K562 (cell line): ENCODE measurements around the gene C15orf62. TPM values are rescaled to one million over a fixed set of nuclear protein-coding genes. Genes with fewer than 3 reads are reported as not detected.

Source experiments
- ATAC-seq: fragments of 200-7000 bp; cut with Tn5 transposase; 3 replicates; pipeline ENCODE4 v1.9.1; 2020; ENCODE audit warnings: moderate library complexity
- BruUV-seq: library from RNA; stranded (reverse); fragments of 400-500 nt; replicated peaks from 2 replicates; lab custom pipeline; 2021; lab: Mats Ljungman, UMichigan
- CTCF ChIA-PET: fragments of 300-600 bp; formaldehyde crosslinking; extraction: SDS; loops from one replicate; lab custom pipeline; 2021; ENCODE audit warnings: low intra/inter-chr PET ratio; lab: Yijun Ruan, JAX
- POLR2A ChIA-PET: fragments of 300-600, 350-650 bp; sonication (Branson Sonifier 250); formaldehyde crosslinking; extraction: SDS; loops from one replicate; lab custom pipeline; 2021; ENCODE audit warnings: antibody characterized with exemption, inconsistent platforms; lab: Yijun Ruan, JAX
- DNase-seq, 4 experiments: peaks; one replicate each; pipeline versions ENCODE4 v3.0.0 to v3.0.0-alpha.2; 2011 to 2018; ENCODE audit warnings: low spot score in 3 of 4, mixed read lengths in 3 of 4; ENCODE audit errors: extremely low read depth in 1 of 4
- FAIRE-seq: peaks from 2 replicates; lab custom pipeline; 2011; peaks lifted over from hg19 to GRCh38; lab: Jason Lieb, UNC
- H2AFZ ChIP-seq: 2 replicates; pipeline ENCODE4 v1.6.0; 2011; ENCODE audit warnings: low read depth, low read length, control low read depth, inconsistent platforms
- H3K27ac ChIP-seq: fragments of 200-600 bp; 3 replicates; pipeline ENCODE4 v1.8.0; 2011; ENCODE audit warnings: low read depth, mild to moderate bottlenecking, control low read depth, inconsistent platforms, low read length, moderate library complexity, mixed read lengths; ENCODE audit errors: extremely low read depth
- H3K27me3 ChIP-seq, 2 experiments: fragments of 300-600 bp in 1 of 2; 2 replicates in 1 of 2; 3 replicates in 1 of 2; pipeline versions ENCODE4 v1.6.0 to v1.8.0; 2011; ENCODE audit warnings: inconsistent platforms in 2 of 2, low read length in 2 of 2, mild to moderate bottlenecking in 1 of 2, mixed read lengths in 1 of 2, moderate library complexity in 1 of 2; ENCODE audit not compliant: control insufficient read depth in 2 of 2, insufficient read depth in 2 of 2
- H3K36me3 ChIP-seq: fragments of 300-600 bp; 3 replicates; pipeline ENCODE4 v1.8.0; 2011; ENCODE audit warnings: mild to moderate bottlenecking, low read length, inconsistent platforms; ENCODE audit not compliant: control insufficient read depth, insufficient read depth
- H3K4me1 ChIP-seq, 2 experiments: fragments of 200-600 bp in 1 of 2; replicated peaks in 1 of 2; 2 replicates in 1 of 2; 3 replicates in 1 of 2; pipeline versions ENCODE4 v1.5.1 to v1.8.0; 2011; ENCODE audit warnings: inconsistent platforms in 2 of 2, low read length in 2 of 2, mild to moderate bottlenecking in 1 of 2, mixed read lengths in 1 of 2, moderate library complexity in 1 of 2; ENCODE audit not compliant: control insufficient read depth in 2 of 2, insufficient read depth in 2 of 2
- H3K4me2 ChIP-seq: 2 replicates; pipeline ENCODE4 v1.6.1; 2011; ENCODE audit warnings: low read length, control low read depth, inconsistent platforms, mixed read lengths; ENCODE audit not compliant: insufficient read depth
- H3K4me3 ChIP-seq: fragments of 200-600 bp; sonication (generic), shearing (Covaris generic); 2 replicates; pipeline ENCODE4 v1.5.1; 2016; ENCODE audit warnings: control low read depth, inconsistent platforms
- H3K79me2 ChIP-seq: fragments of 200-600 bp; 3 replicates; pipeline ENCODE4 v1.8.0; 2011; ENCODE audit warnings: low read length, inconsistent platforms; ENCODE audit not compliant: control insufficient read depth, insufficient read depth
- H3K9ac ChIP-seq, 2 experiments: 2 replicates each; pipeline versions ENCODE4 v1.6.0 to v1.6.1; 2011; ENCODE audit warnings: low read depth in 2 of 2, low read length in 2 of 2, control low read depth in 1 of 2, inconsistent platforms in 1 of 2, mild to moderate bottlenecking in 1 of 2, mixed read lengths in 1 of 2; ENCODE audit not compliant: insufficient read depth in 1 of 2
- H3K9me1 ChIP-seq: one replicate; pipeline ENCODE4 v1.6.0; 2011; ENCODE audit warnings: inconsistent platforms, mild to moderate bottlenecking, low read length, moderate library complexity; ENCODE audit not compliant: control insufficient read depth, insufficient read depth
- H3K9me3 ChIP-seq: replicated peaks from 2 replicates; pipeline ENCODE4 v1.5.1; 2011; ENCODE audit warnings: low read depth, low read length, inconsistent platforms; ENCODE audit not compliant: control insufficient read depth, insufficient read depth
- H4K20me1 ChIP-seq: replicated peaks from 2 replicates; pipeline ENCODE4 v1.6.1; 2011; ENCODE audit warnings: low read length, inconsistent platforms, mixed read lengths; ENCODE audit not compliant: control insufficient read depth, insufficient read depth
- CCAR2 ChIP-seq: fragments of 200-400 bp; formaldehyde crosslinking; IDR thresholded peaks from 2 replicates; pipeline ENCODE4 v1.6.1; 2017; ENCODE audit warnings: mild to moderate bottlenecking, low read depth, low read length
- E2F8 ChIP-seq: fragments of 450-650 bp; IDR thresholded peaks from 2 replicates; pipeline ENCODE4 v1.7.1; 2018; ENCODE audit warnings: mild to moderate bottlenecking, low read depth; ENCODE audit not compliant: partially characterized antibody
- HMGN3 ChIP-seq: IDR thresholded peaks from 2 replicates; pipeline ENCODE4 v1.6.1; 2011; ENCODE audit warnings: borderline replicate concordance, low read depth, mild to moderate bottlenecking, mixed read lengths, low read length; ENCODE audit not compliant: insufficient read length; ENCODE audit errors: extremely low read depth
- HNRNPK ChIP-seq: fragments of 200-400 bp; formaldehyde crosslinking; IDR thresholded peaks from one replicate; pipeline ENCODE4 v1.6.1; 2018; ENCODE audit warnings: mild to moderate bottlenecking, low read depth, low read length; ENCODE audit not compliant: poor library complexity, severe bottlenecking
- IRF1 ChIP-seq: sonication (generic); formaldehyde crosslinking; IDR thresholded peaks from 2 replicates; pipeline ENCODE4 v1.8.0; 2022; ENCODE audit warnings: missing genetic modification reagents, mild to moderate bottlenecking, borderline replicate concordance
- NEUROD1 ChIP-seq: fragments of 150-350 bp; IDR thresholded peaks from 2 replicates; pipeline ENCODE4 v1.6.1; 2014; ENCODE audit warnings: borderline replicate concordance, low read length, low read depth; ENCODE audit not compliant: partially characterized antibody
- OTX1 ChIP-seq: fragments of 450-650 bp; formaldehyde crosslinking; IDR thresholded peaks from 2 replicates; pipeline ENCODE4 v1.4.0; 2022; ENCODE audit warnings: mild to moderate bottlenecking
- SRF ChIP-seq, 2 experiments: fragments of 250-450, 450-650 bp in 1 of 2; sonication (Bioruptor Pico) in 1 of 2; sonication (generic) in 1 of 2; formaldehyde crosslinking; IDR thresholded peaks; 2 replicates each; pipeline versions ENCODE4 v1.5.0 to v1.5.1; 2020 to 2022; ENCODE audit warnings: mild to moderate bottlenecking in 1 of 2, missing genetic modification reagents in 1 of 2
- SRSF7 ChIP-seq: fragments of 200-400 bp; formaldehyde crosslinking; optimal IDR thresholded peaks from 2 replicates; pipeline ENCODE3; 2017; ENCODE audit warnings: mild to moderate bottlenecking, low read depth, low read length
- SRSF9 ChIP-seq: fragments of 200-400 bp; formaldehyde crosslinking; IDR thresholded peaks from 2 replicates; pipeline ENCODE4 v1.6.1; 2017; ENCODE audit warnings: low read depth, low read length, borderline replicate concordance
- STAG1 ChIP-seq: sonication (generic); formaldehyde crosslinking; IDR thresholded peaks from 2 replicates; pipeline ENCODE4 v1.5.0; 2020; ENCODE audit warnings: missing genetic modification reagents, borderline replicate concordance
- TEAD1 ChIP-seq, 2 experiments: fragments of 450-650 bp in 1 of 2; sonication (generic) in 1 of 2; formaldehyde crosslinking; IDR thresholded peaks; 2 replicates each; pipeline versions ENCODE4 v1.4.0 to v1.8.0; 2020 to 2022; ENCODE audit warnings: mild to moderate bottlenecking in 2 of 2, missing genetic modification reagents in 1 of 2
- ZNF398 ChIP-seq: fragments of 250-450 bp; sonication (Bioruptor Pico); IDR thresholded peaks from 2 replicates; pipeline ENCODE4 v1.8.0; 2021; ENCODE audit warnings: moderate library complexity, mild to moderate bottlenecking, inconsistent platforms
- ZNF41 ChIP-seq: fragments of 250-450 bp; sonication (Bioruptor Pico); conservative IDR thresholded peaks from 2 replicates; pipeline ENCODE4 v1.4.0; 2020; ENCODE audit warnings: mild to moderate bottlenecking
- ZNF444 ChIP-seq: fragments of 250-450 bp; sonication (Bioruptor Pico); IDR thresholded peaks from 2 replicates; pipeline ENCODE4 v1.4.0; 2020; ENCODE audit warnings: mild to moderate bottlenecking, moderate library complexity
- WGBS: fragments of 100-300 bp; shearing (Covaris generic); methylation state at CpG from one replicate; pipeline ENCODE4 v1.1.6; 2016; ENCODE audit warnings: low coverage, mixed read lengths; ENCODE audit not compliant: insufficient coverage; ENCODE audit errors: missing lambda C conversion rate; 5-methylcytosine and 5-hydroxymethylcytosine counted together
- in situ Hi-C: fragments of 300-500 bp; cut with MboI; formaldehyde crosslinking; loops from 4 replicates; pipeline ENCODE4 v1.15.0; 2018; ENCODE audit warnings: inconsistent platforms, mixed read lengths
- intact Hi-C: fragments of 100-400 bp; cut with micrococcal nuclease; formaldehyde crosslinking; loops from 2 replicates; pipeline ENCODE4 v1.14.2; 2022
- polyA plus RNA-seq, 8 experiments: library from polyadenylated mRNA; depleted of rRNA in 4 of 8; stranded (reverse) in 5 of 8; unstranded in 3 of 8; fragments of >200 nt; fragmentation: Nextera tagmentation in 2 of 8; fragmentation: Illumina TruSeq in 1 of 8; extraction: Ambion mirVana in 2 of 8; extraction: Trizol in 1 of 8; gene quantifications; 2 replicates each; pipeline versions ENCODE4 v1.2.1 to v1.2.3, GENCODE V29; 2011 to 2014; ENCODE audit warnings: inconsistent platforms in 1 of 8, missing spikeins in 1 of 8
- total RNA-seq, 7 experiments: library from RNA; depleted of rRNA in 6 of 7; stranded (reverse); fragments of >200 nt in 6 of 7; fragmentation: Illumina TruSeq in 2 of 7; extraction: Trizol in 2 of 7; gene quantifications; 2 replicates each; pipeline versions ENCODE4 v1.2.1 to v1.2.3, GENCODE V29; 2011 to 2021; ENCODE audit warnings: low replicate concordance in 1 of 7

C15orf62 gene
- total and polyA plus RNA-seq, 9 of the 15 experiments (the other 6 are each of a cell fraction or from before 2014, with no cell fraction given), result 0.01 to 0.76 (median 0.30) TPM; not detected in 1

- no peak for TF ChIP-seq HNRNPK
- TF ChIP-seq IRF1 (CRISPR knock-in tag), result no peak
Measured at GRCh38 chr15:40722934-40723333, 46.8 kb upstream of the C15orf62 start (continued).

GRCh38 chr15:40723919-40724318 lies 45.9 kb upstream of the C15orf62 start:
- no peak for ATAC-seq
- ChIA-PET CTCF (no interaction called here), POLR2A (interaction anchor here (0.7 to 0.9 kb wide), 2 partner anchors 21 to 159 kb away, joined by 3 to 4 read pairs; partner anchors contain the start of gene CCDC32)
- no peak for DNase-seq
- Histone ChIP-seq H3K36me3 (peaks cover 68% of the 10 kb centered on the region), H3K9me1 (no peaks in the 10 kb centered on the region), H3K27ac (no peak overlapping the region), H3K4me1 (0 out of 5 replicates have a peak, but pooled peaks cover 0 to 4% of the 10 kb centered on the region in 2 experiments), H3K9me3 (no peaks in the 10 kb centered on the region), H3K9ac (no peak overlapping the region), H3K27me3 (no peaks in the 10 kb centered on the region), H3K79me2 (no peaks in the 10 kb centered on the region), H3K4me2 (no peak overlapping the region), H2AFZ (no peak overlapping the region), H4K20me1 (no peaks in the 10 kb centered on the region), H3K4me3 (no peak overlapping the region)
- FAIRE-seq, result no peak
- 61% methylated on average over 2 of the region's 2 CpGs for WGBS
- in situ Hi-C loops, result no loop called here
- intact Hi-C loops, result no loop called here
- no TSS peak for BruUV-seq
- TF ChIP-seq HMGN3, result no peak
- TF ChIP-seq TEAD1 (CRISPR knock-in tag; IDR thresholded peaks at IDR 0.05), result no peak
- TF ChIP-seq NEUROD1, result no peak
- no peak for TF ChIP-seq CCAR2
- TF ChIP-seq SRSF9, result no peak
- TF ChIP-seq ZNF41 (CRISPR knock-in tag), result no peak
- TF ChIP-seq E2F8, result no peak
- TF ChIP-seq SRF (CRISPR knock-in tag; IDR thresholded peaks at IDR 0.05), result no peak
- no peak for TF ChIP-seq ZNF444 (CRISPR knock-in tag)
- no peak for TF ChIP-seq OTX1 (CRISPR knock-in tag)
- no peak for TF ChIP-seq SRSF7
- TF ChIP-seq STAG1, result no peak
- no peak for TF ChIP-seq ZNF398
